ENCODE data around the gene MAT1A. TPM values are rescaled to one million over a fixed set of nuclear protein-coding genes. Genes with fewer than 3 reads are reported as not detected.

MAT1A gene
- total and polyA plus RNA-seq, 2 of the 8 experiments (the other 6 are each of a cell fraction or from before 2014, with no cell fraction given): 4.1 to 6.4 TPM

DNA sequence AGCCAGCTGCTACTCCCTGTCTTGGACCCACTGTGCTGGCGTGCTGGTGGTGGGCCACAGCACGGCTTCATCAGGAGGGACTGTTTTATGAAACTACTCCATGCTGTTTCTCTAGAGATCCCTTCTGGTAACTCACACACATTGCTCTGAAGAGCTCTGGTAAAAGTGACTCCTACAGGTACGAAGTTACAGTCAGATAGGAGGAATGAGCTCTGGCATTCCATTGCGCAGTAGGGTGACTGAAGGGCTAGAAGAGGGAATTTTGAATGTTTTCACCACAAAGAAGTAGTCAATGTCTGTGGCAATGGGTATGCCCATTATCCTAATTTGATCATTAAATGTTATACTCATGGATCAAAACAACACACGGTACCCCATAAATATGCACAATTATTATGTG is 609 bp downstream of the MAT1A start:
- Histone ChIP-seq H2BK120ac (replicated peaks; ENCODE audit: low read depth, low read length) (no peak overlapping the region), H3K79me2 (ENCODE audit: control insufficient read depth in 1 of 2, insufficient read depth in 2 of 2, low read length in 2 of 2) (no peaks in the 10 kb centered on the region), H3K79me1 (ENCODE audit: low read depth, low read length) (no peaks in the 10 kb centered on the region), H4K8ac (ENCODE audit: extremely low read depth, insufficient read depth, low read length) (no peak overlapping the region), H4K20me1 (replicated peaks in 1 of 2; ENCODE audit: control insufficient read depth in 1 of 2, insufficient read depth in 2 of 2, low read length in 2 of 2) (no peaks in the 10 kb centered on the region), H4K5ac (ENCODE audit: insufficient read length, low read depth, low read length) (no peak overlapping the region), H3K4ac (replicated peaks; ENCODE audit: insufficient read length, low read depth, low read length) (no peak overlapping the region), H3K9ac (replicated peaks in 1 of 4; ENCODE audit: extremely low read depth in 1 of 4, low read depth in 3 of 4, low read length in 3 of 4) (no peak overlapping the region), H3K9me3 (ENCODE audit: insufficient read depth in 2 of 2, low read depth in 1 of 2, low read length in 1 of 2) (no peaks in the 10 kb centered on the region), H2BK15ac (ENCODE audit: low read length) (no peak overlapping the region), H2BK5ac (ENCODE audit: low read depth, low read length) (no peak overlapping the region), H3K27ac (ENCODE audit: low read depth, low read length) (no peak overlapping the region), H2BK20ac (ENCODE audit: low read length) (no peak overlapping the region), H3K4me1 (replicated peaks in 1 of 4; ENCODE audit: control insufficient read depth in 3 of 4, insufficient read depth in 4 of 4, low read length in 3 of 4) (peaks cover 0 to 9% (median 2%) of the 10 kb centered on the region in 4 experiments; a peak in 3 of 7 replicates), H3K23me2 (ENCODE audit: low read depth, low read length) (no peaks in the 10 kb centered on the region), H2AFZ (ENCODE audit: low read length) (no peak overlapping the region), H3K27me3 (replicated peaks in 1 of 4; ENCODE audit: control insufficient read depth in 3 of 4, extremely low read depth in 1 of 4, insufficient read depth in 3 of 4, low read length in 3 of 4) (no peaks in the 10 kb centered on the region), H3K4me2 (ENCODE audit: insufficient read depth in 1 of 2, low read depth in 2 of 2, low read length in 2 of 2) (peak overlapping the region; percentile 6 to 38; a peak in 1 of 4 replicates), H3K14ac (ENCODE audit: insufficient read length) (no peak overlapping the region), H3K23ac (ENCODE audit: insufficient read length) (no peak overlapping the region), H3K4me3 (ENCODE audit: extremely low read depth in 1 of 4, insufficient read depth in 2 of 4, low read depth in 3 of 4, low read length in 4 of 4) (peak overlapping the region in 1 of 4 experiments; percentile 28; a peak in 1 of 8 replicates), H4K91ac (replicated peaks; ENCODE audit: insufficient read length, low read length) (no peak overlapping the region), H3K36me3 (ENCODE audit: control insufficient read depth in 2 of 4, insufficient read depth in 4 of 4, low read length in 3 of 4) (no peaks in the 10 kb centered on the region), H2AK5ac (ENCODE audit: low read depth, low read length) (no peak overlapping the region), H2BK12ac (ENCODE audit: low read depth, low read length) (no peak overlapping the region), H3K56ac (replicated peaks; ENCODE audit: insufficient read length, low read depth, low read length) (no peak overlapping the region), H3K18ac (ENCODE audit: extremely low read depth, low read length) (no peak overlapping the region)
- TF ChIP-seq SIX5 (IDR thresholded peaks at IDR 0.05; ENCODE audit: low read depth, low read length) (no peak), TCF12 (IDR thresholded peaks at IDR 0.05; ENCODE audit: low read depth, low read length) (no peak), RXRA (IDR thresholded peaks at IDR 0.05; ENCODE audit: insufficient read depth, low read depth, low read length) (no peak), PHF8 (conservative IDR thresholded peaks at IDR 0.05; ENCODE audit: low read depth, low read length) (no peak), KDM4A (IDR thresholded peaks at IDR 0.05; ENCODE audit: low read depth, low read length, severe bottlenecking) (no peak)
- WGBS, 2 experiments (ENCODE audit: extremely low coverage in 1 of 2, insufficient coverage in 1 of 2, insufficient read length in 1 of 2, insufficient replicate concordance in 2 of 2, low coverage in 1 of 2, low lambda C conversion rate in 2 of 2, missing lambda C conversion rate in 1 of 2): 85% methylated on average over 5 of the region's 5 CpGs; no CpG with 5 or more reads in 1 of the 2 experiments
- FAIRE-seq (no peak), DNase-seq (ENCODE audit: low read depth in 1 of 2, low spot score in 2 of 2) (no peak)
- POLR2A ChIA-PET (ENCODE audit: partially characterized antibody): interaction anchor here (0.7 to 1.9 kb wide), 3 partner anchors 9 to 194 kb away, joined by 3 to 4 read pairs (median 4); no protein-coding TSS in a partner anchor
- CTCF ChIA-PET (ENCODE audit: partially characterized antibody): interaction anchor here (0.9 to 3.2 kb wide), 5 partner anchors 9 to 130 kb away, joined by 3 to 13 read pairs (median 3); no protein-coding TSS in a partner anchor
